GM18520 (cell line): ENCODE data around the gene C1GALT1C1L.
"Not testable (repeated sequence)": the region's sequence is repeated elsewhere in the genome, so short reads cannot be mapped to it uniquely, and the experiment has no call there.

Experiments used
- ATAC-seq: cut with Tn5 transposase; IDR thresholded peaks from one replicate; pipeline ENCODE4 v1.9.1; 2021; ENCODE audit not compliant: unreplicated experiment

Gene C1GALT1C1L

GRCh38 chr2:43676322-43677050 lies at the start of gene C1GALT1C1L:
Gene C1GALT1C1L, minus strand, starts transcription at chr2:43676429. Its CDS starts 107 bp downstream, at chr2:43676322.
- ATAC-seq = no peak

GRCh38 chr2:43725711-43726246 lies 49.5 kb upstream of the C1GALT1C1L start:
- ATAC-seq = no peak

- no peak for ATAC-seq
These were observed 48.7 kb upstream of the C1GALT1C1L start for GRCh38 chr2:43724728-43725526.

GRCh38 chr2:43718530-43719124 lies 42.4 kb upstream of the C1GALT1C1L start:
- no peak for ATAC-seq

- ATAC-seq = no peak
These were observed 41.1 kb upstream of the C1GALT1C1L start for GRCh38 chr2:43717322-43717721.

GRCh38 chr2:43715300-43716098 lies 39.3 kb upstream of the C1GALT1C1L start:
- no peak for ATAC-seq

- no peak for ATAC-seq
These were observed 37.9 kb upstream of the C1GALT1C1L start for GRCh38 chr2:43714164-43714563.

- no peak for ATAC-seq
These were observed 34.6 kb upstream of the C1GALT1C1L start for GRCh38 chr2:43710866-43711265.

GRCh38 chr2:43708891-43709290 lies 32.7 kb upstream of the C1GALT1C1L start:
- ATAC-seq = no peak

- ATAC-seq = no peak
These were observed 31.9 kb upstream of the C1GALT1C1L start for GRCh38 chr2:43708178-43708577.

- ATAC-seq = no peak
These were observed 31.2 kb upstream of the C1GALT1C1L start for GRCh38 chr2:43707255-43708015.

GRCh38 chr2:43701111-43701510 lies 24.9 kb upstream of the C1GALT1C1L start:
- ATAC-seq = no peak

GRCh38 chr2:43699761-43700160 lies 23.5 kb upstream of the C1GALT1C1L start:
- ATAC-seq = no peak

- ATAC-seq = not testable (repeated sequence)
These were observed 21.9 kb upstream of the C1GALT1C1L start for GRCh38 chr2:43698140-43698539.

GRCh38 chr2:43692428-43692994 lies 16.3 kb upstream of the C1GALT1C1L start:
- no peak for ATAC-seq

GRCh38 chr2:43689999-43690398 lies 13.8 kb upstream of the C1GALT1C1L start:
- ATAC-seq = no peak

- ATAC-seq = no peak
These were observed 9.1 kb upstream of the C1GALT1C1L start for GRCh38 chr2:43685357-43685756.

GRCh38 chr2:43677783-43678182 lies 1.6 kb upstream of the C1GALT1C1L start:
- ATAC-seq = not testable (repeated sequence)

GRCh38 chr2:43675646-43676321 lies 445 bp downstream of the C1GALT1C1L start:
- no peak for ATAC-seq
